DND-41 (cell line): ENCODE data around the gene PRKAR1B.

Experiments used
- ATAC-seq: fragments of 200-7000 bp; cut with Tn5 transposase; 3 replicates; pipeline ENCODE4 v1.9.1; 2021; ENCODE audit warnings: low read depth; ENCODE audit not compliant: insufficient read depth
- DNase-seq: peaks from one replicate; pipeline ENCODE4 v3.0.0-alpha.2; 2020
- H2AFZ ChIP-seq: 2 replicates; pipeline ENCODE4 v1.6.0; 2012; ENCODE audit warnings: low read depth, low read length
- H3K27ac ChIP-seq: 2 replicates; pipeline ENCODE4 v1.5.1; 2012; ENCODE audit warnings: low read length, inconsistent platforms
- H3K27me3 ChIP-seq: fragments of 200-600 bp; sonication (generic); 2 replicates; pipeline ENCODE4 v1.6.0; 2012; ENCODE audit warnings: low read length, mild to moderate bottlenecking, inconsistent platforms; ENCODE audit not compliant: insufficient read depth, poor library complexity
- H3K36me3 ChIP-seq: 2 replicates; pipeline ENCODE4 v1.5.1; 2012; ENCODE audit warnings: low read length, inconsistent platforms; ENCODE audit not compliant: insufficient read depth
- H3K4me1 ChIP-seq: 2 replicates; pipeline ENCODE4 v1.5.1; 2012; ENCODE audit warnings: mild to moderate bottlenecking, low read length; ENCODE audit not compliant: insufficient read depth
- H3K4me2 ChIP-seq: 2 replicates; pipeline ENCODE4 v1.6.0; 2012; ENCODE audit warnings: mild to moderate bottlenecking, moderate library complexity, low read length, inconsistent platforms; ENCODE audit not compliant: insufficient read depth
- H3K4me3 ChIP-seq, 2 experiments: fragments of 200-600 bp in 1 of 2; shearing (Covaris generic) in 1 of 2; 2 replicates each; pipeline ENCODE4 v1.5.1; 2012 to 2016; ENCODE audit warnings: inconsistent platforms in 2 of 2, low read length in 2 of 2, mild to moderate bottlenecking in 2 of 2, low read depth in 1 of 2, moderate library complexity in 1 of 2
- H3K79me2 ChIP-seq: 2 replicates; pipeline ENCODE4 v1.6.0; 2012; ENCODE audit warnings: low read length, inconsistent platforms; ENCODE audit not compliant: insufficient read depth
- H3K9ac ChIP-seq: 2 replicates; pipeline ENCODE4 v1.6.0; 2012; ENCODE audit warnings: low read depth, mild to moderate bottlenecking, inconsistent platforms, low read length, moderate library complexity
- H3K9me3 ChIP-seq: 2 replicates; pipeline ENCODE4 v1.5.1; 2012; ENCODE audit warnings: low read length, moderate library complexity, mild to moderate bottlenecking, inconsistent platforms; ENCODE audit not compliant: insufficient read depth, severe bottlenecking
- H4K20me1 ChIP-seq: 2 replicates; pipeline ENCODE4 v1.6.0; 2012; ENCODE audit warnings: low read length; ENCODE audit not compliant: insufficient read depth
- EZH2 ChIP-seq: IDR thresholded peaks from 3 replicates; pipeline ENCODE4 v1.6.1; 2012; ENCODE audit warnings: borderline replicate concordance, low read depth, mild to moderate bottlenecking, moderate library complexity, low read length, inconsistent platforms; ENCODE audit not compliant: severe bottlenecking
- TF ChIP-seq, protein P1 (sequence below): IDR thresholded peaks from 2 replicates; pipeline ENCODE4 v1.5.1; 2012; ENCODE audit warnings: borderline replicate concordance, low read length, moderate library complexity, mild to moderate bottlenecking; ENCODE audit not compliant: poor library complexity, severe bottlenecking; ENCODE audit errors: extremely low read depth

PRKAR1B gene

DNA sequence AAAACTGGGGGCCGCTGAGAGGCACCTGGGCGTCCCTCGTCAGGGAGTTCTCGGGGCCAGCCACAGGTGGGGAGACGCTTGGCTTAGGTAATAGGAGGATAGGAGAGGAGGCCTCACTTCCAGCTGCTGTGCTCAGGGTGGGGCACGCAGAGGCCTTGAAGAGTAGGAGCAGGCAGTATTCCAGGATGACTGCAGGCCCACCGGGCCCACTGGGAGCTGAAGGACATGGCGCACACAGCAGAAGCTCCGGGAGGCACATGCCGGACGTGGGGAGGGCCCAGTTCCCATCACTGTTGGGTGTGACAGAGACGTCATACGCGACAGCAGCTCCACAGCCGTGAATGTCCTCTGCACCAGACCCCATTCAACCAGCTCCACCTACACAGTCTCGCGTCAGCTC lies 185.4 kb downstream of the PRKAR1B start:
- TF ChIP-seq EZH2 = no peak
- TF ChIP-seq, protein P1, sequence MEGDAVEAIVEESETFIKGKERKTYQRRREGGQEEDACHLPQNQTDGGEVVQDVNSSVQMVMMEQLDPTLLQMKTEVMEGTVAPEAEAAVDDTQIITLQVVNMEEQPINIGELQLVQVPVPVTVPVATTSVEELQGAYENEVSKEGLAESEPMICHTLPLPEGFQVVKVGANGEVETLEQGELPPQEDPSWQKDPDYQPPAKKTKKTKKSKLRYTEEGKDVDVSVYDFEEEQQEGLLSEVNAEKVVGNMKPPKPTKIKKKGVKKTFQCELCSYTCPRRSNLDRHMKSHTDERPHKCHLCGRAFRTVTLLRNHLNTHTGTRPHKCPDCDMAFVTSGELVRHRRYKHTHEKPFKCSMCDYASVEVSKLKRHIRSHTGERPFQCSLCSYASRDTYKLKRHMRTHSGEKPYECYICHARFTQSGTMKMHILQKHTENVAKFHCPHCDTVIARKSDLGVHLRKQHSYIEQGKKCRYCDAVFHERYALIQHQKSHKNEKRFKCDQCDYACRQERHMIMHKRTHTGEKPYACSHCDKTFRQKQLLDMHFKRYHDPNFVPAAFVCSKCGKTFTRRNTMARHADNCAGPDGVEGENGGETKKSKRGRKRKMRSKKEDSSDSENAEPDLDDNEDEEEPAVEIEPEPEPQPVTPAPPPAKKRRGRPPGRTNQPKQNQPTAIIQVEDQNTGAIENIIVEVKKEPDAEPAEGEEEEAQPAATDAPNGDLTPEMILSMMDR = no peak
- no peaks in the 10 kb centered on the region for H3K79me2 ChIP-seq
- no peak for ATAC-seq
- no peak overlapping the region for H2AFZ ChIP-seq
- no peak overlapping the region; the same call in 1 of the 2 replicates for H3K27ac ChIP-seq
- H3K27me3 ChIP-seq = no peaks in the 10 kb centered on the region
- H3K9ac ChIP-seq = no peak overlapping the region
- H3K4me3 ChIP-seq = no peak overlapping the region
- DNase-seq = no peak
- H3K36me3 ChIP-seq = no peaks in the 10 kb centered on the region
- no peaks in the 10 kb centered on the region for H4K20me1 ChIP-seq
- H3K4me2 ChIP-seq = no peak overlapping the region
- peaks cover 2% of the 10 kb centered on the region; the same call in 1 of the 2 replicates for H3K4me1 ChIP-seq
- H3K9me3 ChIP-seq = no peaks in the 10 kb centered on the region

DNA sequence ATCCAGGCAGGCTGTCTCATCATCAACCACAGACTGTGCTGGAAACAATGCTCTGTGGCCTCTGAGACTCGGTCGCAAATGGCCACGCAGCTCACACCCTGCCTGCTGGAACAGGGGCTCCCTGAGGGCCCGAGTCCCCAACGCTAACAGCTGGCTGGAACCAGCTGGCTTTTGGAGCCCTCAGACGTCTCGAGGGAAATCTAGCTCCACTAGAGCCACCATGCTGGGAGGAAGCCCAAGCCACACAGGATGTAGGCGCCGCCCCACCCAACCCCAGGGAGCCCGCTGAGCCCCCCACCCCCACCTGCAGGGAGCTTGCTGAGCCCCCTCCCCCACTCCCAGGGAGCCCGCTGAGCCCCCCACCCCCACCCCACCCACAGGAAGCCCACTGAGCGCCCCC lies 186.1 kb downstream of the PRKAR1B start:
- H3K27ac ChIP-seq = peak overlapping the region; percentile 3; the same call in 1 of the 2 replicates
- H3K79me2 ChIP-seq = no peaks in the 10 kb centered on the region
- H4K20me1 ChIP-seq = no peaks in the 10 kb centered on the region
- DNase-seq (peak; percentile 47), ATAC-seq (peak; percentile 32; the same call in 2 of the 3 replicates)
- no peaks in the 10 kb centered on the region for H3K36me3 ChIP-seq
- no peak overlapping the region for H3K4me3 ChIP-seq
- H3K27me3 ChIP-seq = no peaks in the 10 kb centered on the region
- H3K4me2 ChIP-seq = no peak overlapping the region
- H2AFZ ChIP-seq = no peak overlapping the region
- H3K4me1 ChIP-seq = peaks cover 2% of the 10 kb centered on the region; the same call in 1 of the 2 replicates
- TF ChIP-seq, protein P1 = no peak
- TF ChIP-seq EZH2 = no peak
- no peaks in the 10 kb centered on the region for H3K9me3 ChIP-seq
- H3K9ac ChIP-seq = no peak overlapping the region

DNA sequence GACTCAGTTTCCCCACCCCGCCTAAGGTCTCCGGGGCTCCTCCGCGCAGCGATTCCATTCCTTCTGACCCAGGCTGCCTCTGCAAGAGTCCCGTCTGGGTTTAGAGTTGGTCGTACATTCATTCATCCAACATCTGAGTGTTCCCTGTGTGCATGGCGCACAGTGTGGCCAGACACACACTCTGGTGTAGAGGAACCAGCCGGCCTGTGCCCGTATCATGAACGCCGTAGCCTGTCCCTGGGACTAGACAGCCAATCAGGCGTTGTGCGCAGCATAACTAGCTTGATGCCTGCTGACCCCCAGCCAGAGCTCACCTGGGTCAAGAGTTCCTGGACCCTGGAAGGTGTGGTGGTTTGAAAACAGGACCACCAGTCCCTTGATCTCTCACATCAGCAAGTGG lies 186.5 kb downstream of the PRKAR1B start:
- Histone ChIP-seq H3K9ac (no peak overlapping the region), H3K4me2 (no peak overlapping the region), H3K27ac (peak overlapping the region; percentile 3; the same call in 1 of the 2 replicates), H2AFZ (no peak overlapping the region), H3K9me3 (no peaks in the 10 kb centered on the region), H4K20me1 (no peaks in the 10 kb centered on the region), H3K4me3 (no peak overlapping the region), H3K4me1 (peaks cover 2% of the 10 kb centered on the region; the same call in 1 of the 2 replicates), H3K27me3 (no peaks in the 10 kb centered on the region), H3K79me2 (no peaks in the 10 kb centered on the region), H3K36me3 (no peaks in the 10 kb centered on the region)
- DNase-seq (no peak), ATAC-seq (no peak)
- TF ChIP-seq EZH2 = no peak
- TF ChIP-seq, protein P1 = no peak
